HG03378 (cell line): Measurements from ENCODE around the gene FAM13A.

Experiments used
- ATAC-seq: cut with Tn5 transposase; IDR thresholded peaks from one replicate; pipeline ENCODE4 v1.9.1; 2021; ENCODE audit warnings: mild to moderate bottlenecking, moderate library complexity; ENCODE audit not compliant: unreplicated experiment

Gene FAM13A

DNA sequence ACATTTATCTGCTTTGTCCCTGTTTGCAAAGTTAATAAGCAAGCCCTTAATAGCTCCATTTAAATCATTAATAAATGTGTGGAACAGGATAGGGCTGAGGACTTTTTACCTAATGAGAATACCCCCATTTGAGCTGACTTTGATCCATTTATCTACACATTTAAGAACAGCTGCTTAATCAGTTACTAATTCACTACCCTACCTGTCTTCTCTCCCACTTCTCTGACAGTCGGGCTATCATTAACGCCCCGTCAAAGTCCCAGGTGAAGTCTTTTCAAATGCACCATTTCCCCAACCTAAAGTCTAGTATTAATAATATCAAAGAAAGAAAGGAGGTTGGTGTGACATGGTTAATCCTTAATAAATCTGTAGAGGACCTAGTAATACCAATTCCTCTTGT lies 302.2 kb downstream of the FAM13A start:
- ATAC-seq: no peak

DNA sequence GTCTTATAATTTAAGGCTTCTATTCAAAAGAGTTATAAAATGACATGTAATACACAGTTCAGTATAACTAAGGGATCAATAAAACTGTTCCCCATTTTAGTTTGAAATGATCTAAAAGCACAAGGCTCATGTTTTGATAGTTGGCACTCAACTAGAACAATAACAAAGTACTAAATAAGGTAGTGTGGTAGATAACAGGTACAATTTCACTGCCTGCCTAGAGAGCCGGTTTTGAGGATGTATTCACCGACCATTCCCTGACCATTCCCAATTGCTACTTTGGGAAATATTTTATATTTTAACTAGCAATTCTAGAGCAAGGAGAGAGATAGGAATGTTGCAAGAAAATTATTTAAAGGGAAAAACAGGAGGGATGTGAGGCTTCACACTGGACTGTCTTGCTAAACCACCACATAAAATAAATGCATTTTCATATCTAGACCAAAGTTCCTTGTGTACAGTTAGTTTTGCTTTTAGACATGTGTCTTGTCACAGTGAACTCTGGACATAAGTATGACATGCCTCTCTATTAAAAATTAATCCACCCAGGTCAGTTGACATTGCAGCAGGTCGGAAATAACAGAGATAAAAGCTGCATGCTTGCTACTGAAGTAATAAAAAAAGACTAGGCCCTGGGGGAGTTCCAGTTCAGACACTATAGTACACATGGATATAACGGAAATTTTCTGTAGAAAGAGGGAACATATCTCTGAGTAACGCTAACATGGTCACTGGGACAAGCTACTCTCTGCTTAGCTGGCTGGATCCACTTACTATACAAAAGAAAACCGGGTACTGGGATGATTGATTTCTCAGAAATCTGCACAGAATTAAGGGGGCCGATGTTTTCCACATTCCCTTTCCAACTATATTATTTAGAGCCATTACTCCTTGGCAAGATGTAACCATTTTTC lies 303.1 kb downstream of the FAM13A start:
- ATAC-seq: no peak

DNA sequence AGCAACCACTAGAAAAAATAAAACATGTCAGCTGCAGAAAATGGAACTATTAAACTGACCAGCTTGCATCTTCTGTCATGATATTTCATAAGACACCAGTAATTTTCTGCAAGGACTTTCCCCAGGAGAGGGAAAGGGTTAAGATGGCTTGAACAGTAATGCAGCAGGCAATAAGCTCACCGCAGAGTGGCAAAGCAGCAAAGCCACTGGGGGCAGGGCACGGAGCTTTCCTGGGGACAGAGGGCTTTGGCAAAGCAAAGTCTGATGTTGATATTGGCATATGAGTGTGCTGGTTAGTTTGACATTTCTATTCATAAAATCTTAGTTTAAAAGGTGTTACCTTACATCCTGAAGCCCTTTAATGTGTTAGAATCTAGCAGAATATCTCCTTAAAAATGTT lies 304.2 kb downstream of the FAM13A start:
- ATAC-seq: no peak

DNA sequence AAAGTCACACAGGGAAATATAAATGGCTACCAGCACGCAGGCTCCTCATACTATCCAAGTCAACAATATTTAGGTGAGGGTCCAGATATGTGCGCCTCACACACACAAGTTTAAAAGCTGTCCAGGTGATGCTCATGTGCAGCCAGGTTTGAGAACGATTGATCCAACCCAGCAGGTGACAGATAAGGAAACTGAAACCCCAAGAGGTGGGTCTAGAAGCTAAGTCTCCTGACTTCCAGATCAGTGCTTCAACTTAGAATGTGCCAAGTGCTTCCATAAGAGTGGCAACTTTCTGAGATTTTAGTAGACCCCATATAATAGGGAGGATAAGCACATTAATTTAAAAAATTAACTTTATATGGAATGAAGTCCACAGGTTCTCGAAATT lies 304.9 kb downstream of the FAM13A start:
- ATAC-seq: no peak

DNA sequence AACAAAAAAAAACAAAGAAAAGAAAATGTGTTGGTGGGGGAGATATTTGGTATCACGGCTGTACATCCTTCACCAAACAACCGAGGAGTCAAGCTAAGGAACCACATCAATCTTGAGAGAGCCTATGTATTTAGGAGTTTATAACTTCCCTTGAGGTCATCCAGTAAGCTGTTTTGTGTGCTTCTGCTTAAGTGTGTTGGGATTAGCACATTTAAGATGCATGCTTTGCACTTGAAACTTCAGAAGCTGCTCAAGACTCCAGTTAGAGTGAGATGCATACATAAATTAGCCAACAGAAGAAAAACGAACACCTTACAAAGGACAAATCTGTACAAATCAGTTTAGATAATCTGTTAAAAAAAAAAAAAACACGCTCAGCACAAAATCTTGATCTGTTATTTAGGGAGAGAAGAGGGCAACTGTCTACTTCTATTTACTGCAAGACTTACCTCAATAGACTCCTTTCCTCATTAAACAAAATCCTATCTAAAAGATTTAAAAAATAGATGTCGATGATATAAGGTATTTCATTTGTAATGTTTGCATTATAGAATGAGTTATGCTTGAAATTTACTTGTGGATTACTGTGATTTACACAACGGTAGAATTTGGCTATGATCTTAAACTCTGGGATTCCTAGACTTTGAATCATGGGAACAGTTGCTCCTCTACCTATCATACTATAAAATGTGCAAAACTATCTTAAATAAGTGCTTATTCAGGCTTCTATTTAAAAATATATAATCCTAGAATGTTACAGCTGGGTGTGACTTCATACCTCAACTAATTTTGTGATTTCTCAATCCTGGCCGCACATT lies 305.5 kb downstream of the FAM13A start:
- ATAC-seq: no peak

DNA sequence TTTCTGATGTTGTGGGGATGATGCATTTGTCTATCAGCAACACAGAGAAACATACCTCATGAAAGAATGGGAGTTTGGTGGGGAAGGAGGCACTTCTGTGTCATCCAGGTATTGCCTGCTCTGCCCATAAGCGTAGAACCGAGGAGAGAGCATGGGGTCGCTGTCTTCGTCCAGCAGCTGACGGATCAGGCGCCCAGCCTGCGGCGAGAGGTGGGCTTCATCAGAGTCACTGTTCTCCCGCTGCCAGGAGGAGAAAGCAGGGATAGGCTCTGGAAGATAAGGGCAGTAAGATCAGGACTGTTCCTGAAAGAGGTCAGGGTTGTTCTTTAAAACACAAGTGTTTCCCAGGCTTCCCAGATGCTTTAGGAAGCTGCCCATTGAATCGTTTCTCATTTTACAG lies 306.6 kb downstream of the FAM13A start:
- ATAC-seq: no peak

DNA sequence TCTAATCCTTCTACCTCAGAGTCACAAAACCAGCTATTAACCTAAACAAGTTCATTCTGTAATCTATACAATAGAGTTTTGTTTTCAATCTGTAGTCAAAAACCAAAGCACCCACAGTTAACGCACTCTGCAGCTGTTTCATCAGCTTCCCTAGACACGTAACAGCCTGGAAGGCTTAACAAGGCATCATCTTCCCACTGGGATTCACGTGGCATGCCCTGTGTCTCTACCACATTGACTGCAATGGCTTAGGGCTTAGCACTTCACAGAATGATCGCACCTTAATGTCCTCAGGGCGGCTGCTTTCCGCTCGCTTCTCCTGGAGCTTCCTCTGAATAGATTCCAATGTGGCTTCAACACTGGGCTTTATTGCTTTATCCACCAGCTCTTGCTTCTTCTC lies 309.6 kb downstream of the FAM13A start:
- no peak for ATAC-seq

DNA sequence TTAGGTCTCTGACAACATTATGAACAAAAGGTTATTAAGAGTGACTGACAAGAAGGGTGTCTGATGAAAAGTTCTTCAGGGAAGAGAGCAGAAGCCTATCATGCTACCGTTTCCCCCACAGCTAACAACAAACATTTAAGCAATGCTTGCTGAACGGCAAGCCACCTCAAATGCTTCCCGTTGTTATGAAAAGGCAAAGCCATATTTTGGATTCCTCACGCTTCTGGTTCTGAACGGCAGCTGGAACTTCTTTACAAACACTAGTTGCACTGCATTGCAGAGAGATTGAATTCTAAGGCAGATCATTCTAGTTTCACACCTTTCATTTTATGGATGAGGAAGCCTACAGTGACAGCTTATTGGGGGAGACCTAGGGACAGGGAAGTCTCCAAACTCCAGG lies 310.8 kb downstream of the FAM13A start:
- ATAC-seq: no peak

DNA sequence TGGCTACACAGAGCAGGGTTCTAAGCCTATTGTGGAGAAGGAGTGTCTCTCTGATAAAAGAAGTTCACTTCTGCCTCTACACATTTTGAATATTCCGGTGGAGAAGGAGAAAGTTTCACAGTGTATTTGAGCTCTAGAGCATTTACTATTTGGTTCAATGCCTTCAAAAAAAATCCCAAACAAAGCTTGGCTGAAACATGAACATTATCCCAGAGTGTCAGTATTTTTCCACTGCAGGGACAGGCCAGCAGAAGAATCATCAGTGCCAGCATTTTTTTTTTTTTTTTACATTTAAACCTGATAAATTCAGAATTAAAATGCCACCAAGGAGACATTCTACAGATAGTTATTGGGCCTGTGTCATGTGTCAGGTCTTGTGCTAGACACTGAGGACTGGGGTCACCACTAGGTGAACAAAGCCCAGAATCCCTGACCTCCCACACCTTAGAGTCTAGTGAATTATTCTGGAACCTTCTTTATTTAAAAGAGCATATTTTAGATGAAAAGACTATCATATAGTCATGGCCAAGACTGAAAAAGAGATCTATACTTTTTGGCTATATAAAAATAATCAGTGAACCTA lies 311.3 kb downstream of the FAM13A start:
- no peak for ATAC-seq

DNA sequence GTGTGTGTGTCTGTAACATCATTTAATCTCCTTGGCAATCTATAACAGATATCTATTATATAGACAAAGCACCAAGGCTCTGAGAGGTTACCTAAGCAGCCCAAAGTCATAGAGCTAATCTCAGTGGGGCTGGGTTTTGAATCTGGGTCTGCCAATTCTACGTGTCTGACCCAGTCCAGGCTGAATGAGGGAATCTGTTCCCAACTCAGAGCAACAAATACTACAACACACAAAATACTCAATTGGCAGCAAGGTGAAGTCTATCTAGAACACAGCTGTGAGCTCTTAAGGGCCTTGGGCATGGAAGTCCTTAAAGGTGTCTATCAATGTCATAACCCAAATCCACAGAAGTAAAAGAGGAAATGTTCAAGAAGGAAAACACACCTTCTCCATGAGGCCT lies 311.8 kb downstream of the FAM13A start:
- ATAC-seq: no peak

DNA sequence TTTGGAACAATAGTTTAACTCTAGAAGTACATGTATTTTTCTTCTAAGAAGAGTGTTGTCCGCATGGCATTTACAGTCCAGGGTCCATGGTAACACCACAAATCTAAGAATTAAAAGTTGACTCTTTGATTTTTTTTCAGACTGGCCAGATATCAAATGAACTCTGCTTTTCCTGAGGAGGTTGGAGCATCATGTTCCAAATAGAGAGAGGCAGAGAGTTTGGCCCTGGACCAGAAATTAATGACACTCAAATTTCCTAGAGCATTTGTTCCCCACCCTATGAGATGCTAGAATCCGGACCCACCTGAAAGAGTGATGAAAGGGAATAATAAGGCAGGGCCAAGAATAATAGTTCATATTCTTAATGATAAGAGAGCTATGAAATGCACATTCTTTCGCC lies 312.4 kb downstream of the FAM13A start:
- no peak for ATAC-seq

DNA sequence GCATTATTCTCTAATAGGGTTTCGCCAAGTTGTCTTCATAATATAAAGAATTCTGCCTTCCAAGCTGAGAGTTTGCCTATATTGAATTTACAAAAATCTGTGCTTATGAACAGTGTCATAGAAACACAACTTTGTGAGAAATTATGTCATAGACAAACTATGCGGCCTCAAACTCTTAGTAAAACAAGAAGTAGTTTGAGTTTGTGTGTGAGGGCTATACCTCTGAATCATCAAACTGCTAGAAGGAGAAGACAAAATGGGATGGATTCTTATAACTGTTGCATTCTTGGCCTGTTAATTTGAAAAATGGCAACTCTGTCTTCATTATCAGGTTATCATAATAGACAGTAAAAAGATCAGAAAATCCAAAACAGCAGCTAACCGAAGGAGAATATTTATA lies 313.3 kb downstream of the FAM13A start:
- ATAC-seq: no peak

DNA sequence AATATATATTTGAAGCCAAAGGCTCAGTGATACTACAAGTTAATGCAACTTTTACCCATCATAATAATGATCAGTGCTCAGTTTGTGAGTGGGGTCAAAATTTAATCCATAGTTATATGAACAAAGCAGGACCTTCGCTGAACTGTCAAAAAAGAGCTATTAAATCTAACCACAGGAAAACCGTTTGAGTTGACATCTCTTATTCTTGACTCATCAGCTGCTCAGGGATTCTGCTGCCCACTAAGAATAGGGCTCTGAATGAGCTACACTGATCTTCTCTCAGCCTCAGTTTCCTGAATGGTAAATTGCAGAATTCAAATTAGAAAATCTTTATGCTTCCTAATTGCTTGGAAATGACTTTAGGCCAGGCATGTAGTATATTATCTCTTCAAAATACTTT lies 314.4 kb downstream of the FAM13A start:
- no peak for ATAC-seq

DNA sequence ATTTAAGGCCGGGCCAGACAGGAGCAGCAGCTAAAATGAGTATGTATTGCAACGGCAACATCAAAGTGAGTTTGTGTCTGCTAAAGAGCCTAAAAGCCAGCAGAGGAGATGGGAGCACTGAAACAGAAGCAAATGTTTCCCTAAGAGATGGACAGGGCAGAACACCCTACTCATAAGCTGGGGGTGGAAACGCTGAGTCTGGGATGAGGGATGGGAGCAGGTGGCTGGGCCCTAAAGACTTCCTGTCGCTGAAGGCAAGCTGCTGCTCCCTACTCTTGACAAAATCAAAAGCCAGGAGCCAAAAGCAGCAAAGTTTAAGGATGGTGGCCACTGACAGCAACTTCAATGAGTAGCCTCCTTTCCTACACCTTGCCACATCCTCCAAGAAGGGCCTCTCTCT lies 318.8 kb downstream of the FAM13A start:
- ATAC-seq: no peak

DNA sequence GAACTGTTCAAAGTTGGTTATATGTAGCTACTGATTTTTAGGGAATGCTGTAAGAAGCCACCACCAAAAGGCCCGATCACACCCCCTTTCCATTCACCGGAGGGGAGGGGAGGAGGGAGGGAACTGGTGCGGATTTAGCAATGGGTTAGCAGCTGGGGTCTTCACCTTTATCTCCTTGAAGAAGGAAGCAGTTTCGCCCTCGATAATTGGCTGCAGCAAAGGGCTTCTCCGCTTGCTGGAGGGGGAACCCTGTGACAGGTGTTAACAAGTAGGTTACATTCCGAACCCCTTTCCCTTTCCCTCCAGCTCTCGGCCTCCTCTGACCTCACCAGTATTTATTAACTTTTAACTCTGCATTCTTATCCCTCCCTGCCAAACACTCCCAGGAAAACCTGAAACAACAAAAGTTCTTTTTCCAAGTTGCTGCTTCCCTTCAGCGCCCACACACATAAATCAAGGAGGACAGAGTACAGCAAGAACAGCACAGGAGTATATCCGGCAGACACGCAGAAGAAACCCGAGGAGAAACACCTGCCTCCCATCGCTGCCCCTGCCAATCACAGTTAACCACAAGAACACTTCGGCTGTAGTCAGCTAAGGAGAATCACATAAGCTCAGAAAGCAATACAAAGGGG lies 319.6 kb downstream of the FAM13A start:
- peak; percentile 92 for ATAC-seq

DNA sequence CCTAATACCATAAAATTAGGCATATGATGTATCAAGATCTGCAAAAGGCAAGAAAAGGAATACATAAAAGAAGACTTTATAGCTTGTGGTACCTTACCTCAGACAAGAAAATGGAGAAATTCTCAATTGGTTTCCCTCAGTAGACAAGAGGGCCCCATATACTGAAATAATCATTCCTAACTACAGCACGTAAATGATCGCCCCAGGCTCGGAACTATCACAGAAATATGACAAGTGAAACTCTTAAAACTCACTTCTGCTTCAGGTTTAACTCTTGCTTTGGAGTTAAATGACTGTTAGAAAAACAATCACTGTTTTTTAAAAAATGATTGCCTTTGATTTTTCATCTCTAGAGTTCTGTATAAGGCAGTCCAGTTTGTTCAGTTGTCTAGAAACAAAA lies 320.7 kb downstream of the FAM13A start:
- no peak for ATAC-seq

DNA sequence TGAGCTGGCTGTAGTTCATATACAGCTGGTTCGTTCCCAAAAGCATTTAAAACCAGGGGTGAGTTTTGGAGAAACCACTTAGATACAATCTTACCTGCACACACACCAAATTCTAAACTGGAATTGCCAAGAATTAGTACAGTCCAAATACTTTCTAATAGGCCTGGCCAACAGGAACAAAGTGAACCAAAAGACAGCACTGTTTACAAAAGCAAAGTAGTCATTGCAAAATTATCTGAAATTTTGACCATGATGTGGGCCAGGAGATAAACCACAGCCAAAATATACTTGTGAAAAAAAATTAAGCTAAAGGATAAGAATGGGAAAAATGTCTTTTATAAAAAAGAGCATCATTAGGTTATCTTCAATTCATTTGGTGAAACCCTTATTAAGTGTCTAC lies 321.4 kb downstream of the FAM13A start:
- no peak for ATAC-seq

DNA sequence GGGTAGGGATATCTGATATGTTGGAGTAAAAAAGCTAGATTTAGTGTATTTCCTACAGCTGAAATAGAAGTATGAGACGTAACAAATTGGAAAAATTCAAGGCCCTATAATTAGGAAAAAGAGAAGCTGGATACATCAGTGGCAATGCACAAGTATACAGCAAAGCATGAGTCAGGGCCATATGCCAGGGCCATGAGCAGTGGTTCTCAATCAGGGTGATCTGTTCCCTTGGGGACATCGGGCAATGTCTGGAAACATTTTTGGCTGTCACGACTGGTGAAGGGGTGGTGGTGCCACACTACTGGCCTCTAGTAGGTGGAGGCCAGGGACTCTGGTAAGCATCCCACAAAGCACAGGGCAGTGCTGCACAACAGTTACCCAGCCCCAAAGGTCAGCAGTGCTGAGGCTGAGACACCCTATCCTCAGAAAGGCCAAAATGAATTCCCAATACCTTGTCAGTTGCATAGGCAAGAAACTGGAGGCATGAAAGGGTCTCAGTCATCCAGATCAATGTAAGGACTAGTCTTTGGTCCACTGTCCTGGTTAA lies 322.5 kb downstream of the FAM13A start:
- ATAC-seq: no peak

DNA sequence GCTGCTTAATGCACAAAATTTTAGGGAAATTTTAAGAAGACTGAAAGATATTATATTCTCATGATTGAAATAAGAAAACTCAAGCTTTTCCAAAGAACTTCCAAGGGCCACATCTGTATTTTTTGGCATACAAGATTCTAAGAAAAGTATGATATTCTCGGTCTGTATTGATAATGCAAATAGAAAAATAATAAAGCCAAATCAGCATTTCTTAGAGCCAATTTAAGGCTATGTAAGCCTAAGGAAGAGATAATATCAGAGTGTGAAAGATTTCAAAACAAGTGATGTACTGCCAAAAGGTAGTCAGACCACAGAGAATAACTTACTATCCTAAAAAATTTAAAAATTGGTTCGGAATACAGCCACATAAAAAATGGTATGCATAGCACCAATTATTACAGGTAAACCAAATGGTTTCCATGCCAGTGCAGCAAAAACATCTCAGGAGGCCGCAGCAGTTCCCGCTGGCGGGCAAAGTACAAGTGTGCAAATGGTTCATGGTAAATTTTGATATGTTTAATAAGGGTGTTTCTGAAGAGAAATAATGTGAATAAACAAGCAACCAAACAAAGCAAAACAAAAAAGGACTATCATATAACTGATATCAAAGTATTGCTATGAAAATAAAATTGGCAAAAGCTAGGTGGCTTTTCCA lies 324.1 kb downstream of the FAM13A start:
- no peak for ATAC-seq

DNA sequence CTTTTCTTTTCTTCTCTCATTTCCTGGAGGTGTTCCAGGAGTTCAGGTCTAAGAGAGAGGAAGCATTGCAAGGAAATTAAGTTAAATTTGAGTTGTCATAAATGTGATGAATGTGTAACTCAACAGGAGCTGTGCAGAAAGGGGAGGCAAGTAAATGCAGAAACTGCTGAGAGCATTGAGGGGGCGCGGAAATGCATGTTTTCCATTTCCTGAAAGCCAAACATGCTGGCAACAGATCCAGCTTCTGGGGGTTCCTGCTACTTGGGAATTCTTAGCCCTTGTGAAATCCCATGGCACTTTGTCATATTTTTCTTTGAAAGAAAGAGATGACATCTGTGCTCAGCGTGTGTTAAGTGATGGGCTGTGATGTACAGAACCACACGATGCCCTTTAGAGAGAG lies 325.6 kb downstream of the FAM13A start:
- no peak for ATAC-seq

DNA sequence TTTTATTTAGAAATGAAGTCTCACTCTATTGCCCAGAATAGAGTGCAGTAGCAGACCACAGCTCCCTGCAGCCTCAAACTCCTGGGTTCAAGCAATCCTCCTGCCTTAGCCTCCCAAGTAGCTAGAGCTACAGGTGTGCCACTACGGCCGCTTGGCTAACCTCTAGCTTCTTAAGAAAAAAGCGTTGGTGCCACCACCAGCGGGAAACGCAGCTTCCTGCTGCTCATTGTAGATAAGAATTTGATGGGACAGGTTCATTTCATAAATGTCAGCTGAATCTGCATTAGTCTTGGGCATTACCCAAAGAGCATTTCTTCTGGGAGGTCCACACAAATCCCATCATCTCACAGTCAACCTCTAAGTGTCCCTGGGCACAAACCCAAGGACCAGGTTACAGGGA lies 326.2 kb downstream of the FAM13A start:
- ATAC-seq: no peak
